Testis (tissue), 5 donors: ENCODE measurements around the gene TOX2. TPM values are rescaled to one million over a fixed set of nuclear protein-coding genes. Genes with fewer than 3 reads are reported as not detected.

Experiments used
- DNase-seq: peaks from one replicate; pipeline ENCODE4 v3.0.0-alpha.2; 2019
- H3K27ac ChIP-seq, 2 donors: fragments of 200-600 bp; sonication (generic); one replicate each; pipeline ENCODE4 v1.5.1; 2019
- H3K27me3 ChIP-seq: fragments of 200-600 bp; sonication (generic); one replicate; pipeline ENCODE4 v1.5.1; 2019
- H3K36me3 ChIP-seq: fragments of 200-600 bp; sonication (generic); one replicate; pipeline ENCODE4 v1.5.1; 2017; ENCODE audit warnings: low read depth; ENCODE audit errors: missing control alignments
- H3K4me1 ChIP-seq: fragments of 200-600 bp; sonication (generic); one replicate; pipeline ENCODE4 v1.5.1; 2019
- H3K4me3 ChIP-seq, 2 donors: fragments of 200-600 bp; sonication (generic); one replicate each; pipeline ENCODE4 v1.5.1; 2017 to 2019
- H3K9me3 ChIP-seq: fragments of 200-600 bp; sonication (generic); one replicate; pipeline ENCODE4 v1.5.1; 2017
- POLR2A ChIP-seq: fragments of 450-650 bp; IDR thresholded peaks from one replicate; pipeline ENCODE4 v1.6.1; 2017; ENCODE audit warnings: antibody characterized with exemption, mild to moderate bottlenecking, moderate library complexity
- WGBS, 2 donors: methylation state at CpG; one replicate each; pipeline ENCODE4 v1.1.5; 2018; 5-methylcytosine and 5-hydroxymethylcytosine counted together
- intact Hi-C: fragments of 100-400 bp; cut with DNase I; formaldehyde crosslinking; loops from one replicate; pipeline ENCODE4 v1.15.1; 2023; ENCODE audit warnings: low total_unique reads
- long read RNA-seq, 2 donors: transcript quantifications; one replicate each; lab custom pipeline, GENCODE V29; 2026
- polyA plus RNA-seq: library from polyadenylated mRNA; stranded (reverse); fragments of 350-450 nt; fragmentation: Illumina TruSeq; extraction: RNeasy Lipid Tissue Mini Kit (QIAGEN cat#74804); gene quantifications from one replicate; pipeline ENCODE4 v1.2.3, GENCODE V29; 2014; ENCODE audit warnings: low read depth, low replicate concordance; ENCODE audit not compliant: insufficient read depth
- total RNA-seq, 2 donors: library from RNA; depleted of rRNA; stranded (reverse); fragments of >200 nt; gene quantifications; one replicate each; pipeline ENCODE4 v1.2.3, GENCODE V29; 2016
- TF ChIP-seq, protein P1 (sequence below), 3 experiments: fragments of 450-650 bp in 2 of 3; fragments of 200-600 bp in 1 of 3; sonication (generic) in 1 of 3; IDR thresholded peaks; one replicate each; pipeline ENCODE4 v1.5.1; 2016 to 2019; ENCODE audit warnings: antibody characterized with exemption in 3 of 3, mild to moderate bottlenecking in 2 of 3, moderate library complexity in 1 of 3

The TOX2 gene, protein sequence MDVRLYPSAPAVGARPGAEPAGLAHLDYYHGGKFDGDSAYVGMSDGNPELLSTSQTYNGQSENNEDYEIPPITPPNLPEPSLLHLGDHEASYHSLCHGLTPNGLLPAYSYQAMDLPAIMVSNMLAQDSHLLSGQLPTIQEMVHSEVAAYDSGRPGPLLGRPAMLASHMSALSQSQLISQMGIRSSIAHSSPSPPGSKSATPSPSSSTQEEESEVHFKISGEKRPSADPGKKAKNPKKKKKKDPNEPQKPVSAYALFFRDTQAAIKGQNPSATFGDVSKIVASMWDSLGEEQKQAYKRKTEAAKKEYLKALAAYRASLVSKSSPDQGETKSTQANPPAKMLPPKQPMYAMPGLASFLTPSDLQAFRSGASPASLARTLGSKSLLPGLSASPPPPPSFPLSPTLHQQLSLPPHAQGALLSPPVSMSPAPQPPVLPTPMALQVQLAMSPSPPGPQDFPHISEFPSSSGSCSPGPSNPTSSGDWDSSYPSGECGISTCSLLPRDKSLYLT
- 10 to 100 TPM; 48.1 to 67.0 TPM for total RNA-seq
- polyA plus RNA-seq, result 43.8 TPM
- long read RNA-seq, donor 1, partial matches to known transcripts, result 0 of 1 reads
- long read RNA-seq, donor 1, other reads (novel, unspliced or antisense), result 0 of 1 reads
- long read RNA-seq, donor 2, result 0 reads

DNA sequence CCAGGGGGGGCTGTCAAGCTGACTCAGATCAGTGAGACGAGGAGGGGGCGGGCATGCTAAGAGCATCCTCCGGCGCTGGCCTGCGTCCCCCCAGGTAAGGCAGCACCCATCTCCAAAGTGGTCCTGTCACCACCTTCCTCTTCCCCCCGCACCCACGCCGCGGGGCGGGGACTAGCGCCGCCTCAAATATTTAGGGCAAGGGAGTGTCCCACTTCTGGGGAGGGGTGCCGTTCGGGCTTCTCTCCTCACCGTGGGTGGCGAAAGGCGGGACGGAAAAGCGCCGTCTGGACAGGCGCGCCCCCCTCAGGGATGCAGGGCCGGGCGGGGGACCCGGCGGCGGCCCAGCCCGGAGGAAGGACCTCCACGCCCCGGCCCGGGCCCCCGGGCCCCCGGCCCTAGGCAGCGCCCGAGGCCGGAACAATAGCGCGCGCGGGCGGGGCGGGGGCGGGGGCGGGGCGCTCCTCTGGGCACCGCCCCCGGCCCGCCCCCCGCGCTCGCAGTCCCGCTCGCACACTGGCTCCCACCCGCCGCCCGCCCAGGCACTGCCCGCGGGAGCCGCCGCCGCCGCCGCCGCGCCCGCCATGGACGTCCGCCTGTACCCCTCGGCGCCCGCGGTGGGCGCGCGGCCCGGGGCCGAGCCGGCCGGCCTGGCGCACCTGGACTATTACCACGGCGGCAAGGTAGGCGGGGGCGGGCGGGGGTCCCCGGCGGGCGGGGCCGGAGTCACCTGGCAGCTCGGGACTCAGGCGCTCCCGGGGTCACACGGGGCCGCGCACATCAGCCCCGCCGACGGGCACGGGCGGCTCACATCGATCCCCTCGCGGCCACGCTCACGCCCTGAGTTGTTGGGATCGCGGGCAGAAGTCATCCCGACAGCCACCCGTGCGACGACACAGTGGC, at the start of gene TOX2:
Gene TOX2 (plus strand): TSS at position 542 of the 900 bp plus-strand sequence. CDS start 40 bp downstream, at position 582.
- peak within 1 kb of the TSS; percentile 55 to 69 for H3K4me3 ChIP-seq
- H3K9me3 ChIP-seq, result no peaks in the 10 kb centered on the region
- peaks cover 14% of the 10 kb centered on the region for H3K4me1 ChIP-seq
- H3K36me3 ChIP-seq, result no peaks in the 10 kb centered on the region
- peak; percentile 76 for DNase-seq
- TF ChIP-seq POLR2A, result no peak
- TF ChIP-seq, protein P1, sequence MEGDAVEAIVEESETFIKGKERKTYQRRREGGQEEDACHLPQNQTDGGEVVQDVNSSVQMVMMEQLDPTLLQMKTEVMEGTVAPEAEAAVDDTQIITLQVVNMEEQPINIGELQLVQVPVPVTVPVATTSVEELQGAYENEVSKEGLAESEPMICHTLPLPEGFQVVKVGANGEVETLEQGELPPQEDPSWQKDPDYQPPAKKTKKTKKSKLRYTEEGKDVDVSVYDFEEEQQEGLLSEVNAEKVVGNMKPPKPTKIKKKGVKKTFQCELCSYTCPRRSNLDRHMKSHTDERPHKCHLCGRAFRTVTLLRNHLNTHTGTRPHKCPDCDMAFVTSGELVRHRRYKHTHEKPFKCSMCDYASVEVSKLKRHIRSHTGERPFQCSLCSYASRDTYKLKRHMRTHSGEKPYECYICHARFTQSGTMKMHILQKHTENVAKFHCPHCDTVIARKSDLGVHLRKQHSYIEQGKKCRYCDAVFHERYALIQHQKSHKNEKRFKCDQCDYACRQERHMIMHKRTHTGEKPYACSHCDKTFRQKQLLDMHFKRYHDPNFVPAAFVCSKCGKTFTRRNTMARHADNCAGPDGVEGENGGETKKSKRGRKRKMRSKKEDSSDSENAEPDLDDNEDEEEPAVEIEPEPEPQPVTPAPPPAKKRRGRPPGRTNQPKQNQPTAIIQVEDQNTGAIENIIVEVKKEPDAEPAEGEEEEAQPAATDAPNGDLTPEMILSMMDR (IDR thresholded peaks at IDR 0.05), result no peak
- H3K27ac ChIP-seq, result peak within 1 kb of the TSS; percentile 20 to 21
- H3K27me3 ChIP-seq, result no peaks in the 10 kb centered on the region
- 1% methylated on average over 24 to 37 of the region's 111 CpGs for WGBS, 2 donors
- intact Hi-C loops, result no loop called here

DNA sequence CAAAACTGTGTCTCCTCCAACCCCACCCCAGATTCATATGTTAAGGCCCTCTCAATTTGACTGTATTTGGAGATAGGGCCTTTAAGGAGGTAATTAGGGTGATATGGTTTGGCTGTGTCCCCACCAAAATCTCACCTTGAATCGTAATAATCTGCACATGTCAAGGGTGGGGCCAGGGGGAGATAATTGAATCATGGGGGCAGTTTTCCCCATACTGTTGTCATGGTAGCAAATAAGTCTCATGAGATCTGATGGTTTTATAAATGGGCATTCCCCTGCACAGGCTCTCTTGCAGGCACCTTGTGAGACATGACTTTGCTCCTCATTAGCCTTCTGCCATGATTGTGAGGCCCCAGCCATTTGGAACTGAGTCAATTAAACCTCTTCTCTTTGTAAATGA, 46.6 kb upstream of the TOX2 start:
- Histone ChIP-seq H3K4me1 (peaks cover 26% of the 10 kb centered on the region), H3K27ac (peak overlapping the region in 1 of 2 donors; percentile 63), H3K36me3 (no peaks in the 10 kb centered on the region), H3K4me3 (no peak overlapping the region), H3K9me3 (no peaks in the 10 kb centered on the region), H3K27me3 (no peaks in the 10 kb centered on the region)
- intact Hi-C loops, result no loop called here
- TF ChIP-seq, protein P1 (IDR thresholded peaks at IDR 0.05), result no peak
- no peak for TF ChIP-seq POLR2A
- no peak for DNase-seq
- 83 to 86% methylated on average over 1 of the region's 1 CpG for WGBS, 2 donors

DNA sequence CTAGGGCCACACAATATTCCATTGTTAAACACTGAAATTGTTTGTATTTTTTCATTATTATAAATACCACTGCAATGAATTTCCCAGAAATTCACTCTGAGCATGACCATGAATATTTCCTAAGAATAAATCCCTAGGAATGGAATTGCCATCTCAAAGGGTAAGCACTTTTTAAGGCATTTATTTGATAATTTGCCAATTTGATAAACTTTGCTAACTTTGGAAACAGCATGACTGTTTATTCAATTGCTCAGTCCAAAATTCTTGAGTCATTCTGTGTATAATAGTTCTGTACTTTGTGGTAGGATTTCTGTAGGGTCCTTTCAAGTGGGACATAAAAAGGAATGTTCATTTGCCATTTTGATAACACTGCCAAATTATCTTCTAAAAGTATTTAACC, 44.2 kb upstream of the TOX2 start:
- TF ChIP-seq, protein P1 (IDR thresholded peaks at IDR 0.05), result no peak
- TF ChIP-seq POLR2A, result no peak
- Histone ChIP-seq H3K27me3 (no peaks in the 10 kb centered on the region), H3K36me3 (no peaks in the 10 kb centered on the region), H3K4me3 (no peak overlapping the region), H3K4me1 (peaks cover 6% of the 10 kb centered on the region), H3K9me3 (no peaks in the 10 kb centered on the region), H3K27ac (no peak overlapping the region)
- no peak for DNase-seq
- intact Hi-C loops, result no loop called here

DNA sequence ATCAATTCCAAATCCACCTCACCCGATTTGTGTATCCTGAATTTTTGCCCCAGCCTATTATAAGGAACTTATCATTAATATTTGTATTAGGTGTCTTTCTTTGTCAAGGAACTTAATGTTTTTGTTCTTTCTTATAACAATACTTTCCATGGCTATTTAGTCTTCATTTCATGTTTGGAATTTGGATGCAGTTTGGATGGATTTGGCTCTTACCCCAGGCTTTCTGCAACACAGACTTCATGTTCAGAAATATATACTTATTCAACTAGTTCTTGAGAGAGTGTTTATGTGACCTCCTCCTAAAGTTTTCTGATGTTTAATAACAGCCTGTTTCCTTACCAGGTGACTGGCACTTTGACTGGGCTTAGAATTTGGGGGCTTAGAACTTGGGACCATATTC, 35.9 kb upstream of the TOX2 start:
- Histone ChIP-seq H3K27me3 (no peaks in the 10 kb centered on the region), H3K36me3 (no peaks in the 10 kb centered on the region), H3K4me1 (no peaks in the 10 kb centered on the region), H3K27ac (no peak overlapping the region), H3K9me3 (no peaks in the 10 kb centered on the region), H3K4me3 (no peak overlapping the region)
- 67 to 82% methylated on average over 1 of the region's 1 CpG for WGBS, 2 donors
- intact Hi-C loops, result no loop called here
- TF ChIP-seq, protein P1 (IDR thresholded peaks at IDR 0.05), result no peak
- TF ChIP-seq POLR2A, result no peak
- no peak for DNase-seq
